ENCODE data around the gene GPD2. TPM values are rescaled to one million over a fixed set of nuclear protein-coding genes. Genes with fewer than 3 reads are reported as not detected.

The GPD2 gene
- total RNA-seq, 1 donor from 2014 or later: 13.2 TPM

- DNase-seq (ENCODE audit: low read depth): no peak
These were observed 822 bp upstream of the GPD2 start for GRCh38 chr2:156435396-156435717.

- DNase-seq (ENCODE audit: low read depth): peak; percentile 25
These were observed 412 bp downstream of the GPD2 start for GRCh38 chr2:156436497-156437085.

- DNase-seq (ENCODE audit: low read depth): peak; percentile 31
These were observed 1.2 kb downstream of the GPD2 start for GRCh38 chr2:156437272-156437930.

- no peak for DNase-seq (ENCODE audit: low read depth)
These were observed 1.8 kb downstream of the GPD2 start for GRCh38 chr2:156437931-156438410.

- no peak for DNase-seq (ENCODE audit: low read depth)
These were observed 6.9 kb downstream of the GPD2 start for GRCh38 chr2:156443089-156443488.

- DNase-seq (ENCODE audit: low read depth): peak; percentile 85
These were observed 9.4 kb downstream of the GPD2 start for GRCh38 chr2:156445296-156446220.

GRCh38 chr2:156447761-156448160 lies 11.6 kb downstream of the GPD2 start:
- DNase-seq (ENCODE audit: low read depth): no peak

- DNase-seq (ENCODE audit: low read depth): no peak
These were observed 12.6 kb downstream of the GPD2 start for GRCh38 chr2:156448766-156449165.

GRCh38 chr2:156452971-156453370 lies 16.8 kb downstream of the GPD2 start:
- DNase-seq (ENCODE audit: low read depth): peak; percentile 91

GRCh38 chr2:156455361-156455975 lies 19.3 kb downstream of the GPD2 start:
- no peak for DNase-seq (ENCODE audit: low read depth)

- no peak for DNase-seq (ENCODE audit: low read depth)
These were observed 20.4 kb downstream of the GPD2 start for GRCh38 chr2:156456616-156457015.

GRCh38 chr2:156457523-156458517 lies 21.6 kb downstream of the GPD2 start:
- no peak for DNase-seq (ENCODE audit: low read depth)

GRCh38 chr2:156459720-156460119 lies 23.5 kb downstream of the GPD2 start:
- DNase-seq (ENCODE audit: low read depth): no peak

- no peak for DNase-seq (ENCODE audit: low read depth)
These were observed 27.9 kb downstream of the GPD2 start for GRCh38 chr2:156464106-156464505.

- no peak for DNase-seq (ENCODE audit: low read depth)
These were observed 29.4 kb downstream of the GPD2 start for GRCh38 chr2:156465573-156465972.

GRCh38 chr2:156466739-156467405 lies 30.7 kb downstream of the GPD2 start:
- peak; percentile 33 for DNase-seq (ENCODE audit: low read depth)

GRCh38 chr2:156470975-156471583 lies 34.9 kb downstream of the GPD2 start:
- no peak for DNase-seq (ENCODE audit: low read depth)

- no peak for DNase-seq (ENCODE audit: low read depth)
These were observed 35.6 kb downstream of the GPD2 start for GRCh38 chr2:156471762-156472161.

GRCh38 chr2:156472686-156473085 lies 36.5 kb downstream of the GPD2 start:
- no peak for DNase-seq (ENCODE audit: low read depth)
